WERI-Rb-1 (cell line): ENCODE measurements around the gene FCHSD1.

Experiments used
- DNase-seq: peaks from one replicate; pipeline ENCODE4 v3.0.0-alpha.2; 2020
- H3K27ac ChIP-seq: fragments of 250-450 bp; sonication (Bioruptor Pico); 2 replicates; pipeline ENCODE4 v1.5.1; 2020; ENCODE audit warnings: mild to moderate bottlenecking, moderate library complexity
- H3K27me3 ChIP-seq: fragments of 250-450 bp; sonication (Bioruptor Pico); 2 replicates; pipeline ENCODE4 v1.5.1; 2021; ENCODE audit warnings: mild to moderate bottlenecking, low read depth, moderate library complexity; ENCODE audit not compliant: insufficient read depth, severe bottlenecking
- H3K36me3 ChIP-seq: fragments of 250-450 bp; sonication (Bioruptor Pico); 2 replicates; pipeline ENCODE4 v1.5.1; 2020; ENCODE audit warnings: mild to moderate bottlenecking, moderate library complexity
- H3K4me3 ChIP-seq: 2 replicates; pipeline ENCODE4 v1.5.1; 2011; ENCODE audit warnings: low read depth, mild to moderate bottlenecking, control low read depth, low read length
- H3K9me3 ChIP-seq: fragments of 250-450 bp; sonication (Bioruptor Pico); 2 replicates; pipeline ENCODE4 v1.5.1; 2021; ENCODE audit warnings: mild to moderate bottlenecking, moderate library complexity; ENCODE audit not compliant: severe bottlenecking
- CTCF ChIP-seq: IDR thresholded peaks from 2 replicates; pipeline ENCODE4 v1.5.1; 2011; ENCODE audit warnings: low read depth, mild to moderate bottlenecking, control low read depth, inconsistent platforms, low read length

Gene FCHSD1

GRCh38 chr5:141672071-141672840 lies 21.0 kb upstream of the FCHSD1 start:
- DNase-seq = no peak
- no peak overlapping the region for H3K4me3 ChIP-seq
- no peaks in the 10 kb centered on the region for H3K9me3 ChIP-seq
- TF ChIP-seq CTCF = no peak
- H3K36me3 ChIP-seq = no peaks in the 10 kb centered on the region
- H3K27ac ChIP-seq = no peak overlapping the region
- no peaks in the 10 kb centered on the region for H3K27me3 ChIP-seq

GRCh38 chr5:141669520-141669919 lies 18.3 kb upstream of the FCHSD1 start:
- H3K36me3 ChIP-seq = no peaks in the 10 kb centered on the region
- DNase-seq = no peak

GRCh38 chr5:141668601-141669265 lies 17.5 kb upstream of the FCHSD1 start:
- Histone ChIP-seq H3K36me3 (no peaks in the 10 kb centered on the region), H3K27ac (no peak overlapping the region), H3K27me3 (no peaks in the 10 kb centered on the region), H3K4me3 (no peak overlapping the region), H3K9me3 (no peaks in the 10 kb centered on the region)
- DNase-seq = no peak
- TF ChIP-seq CTCF = no peak

More at GRCh38 chr5:141669520-141669919, 18.3 kb upstream of the FCHSD1 start:
- no peak overlapping the region for H3K27ac ChIP-seq
- H3K27me3 ChIP-seq = no peaks in the 10 kb centered on the region
- TF ChIP-seq CTCF = peak; percentile 49
- H3K4me3 ChIP-seq = no peak overlapping the region
- H3K9me3 ChIP-seq = no peaks in the 10 kb centered on the region

GRCh38 chr5:141665995-141666940 lies 15.1 kb upstream of the FCHSD1 start:
- H3K27ac ChIP-seq = no peak overlapping the region
- TF ChIP-seq CTCF = no peak
- no peak for DNase-seq
- no peaks in the 10 kb centered on the region for H3K36me3 ChIP-seq
- H3K9me3 ChIP-seq = no peaks in the 10 kb centered on the region
- H3K4me3 ChIP-seq = no peak overlapping the region
- H3K27me3 ChIP-seq = no peaks in the 10 kb centered on the region

- Histone ChIP-seq H3K27ac (no peak overlapping the region), H3K9me3 (no peaks in the 10 kb centered on the region), H3K4me3 (no peak overlapping the region), H3K27me3 (no peaks in the 10 kb centered on the region), H3K36me3 (no peaks in the 10 kb centered on the region)
- TF ChIP-seq CTCF = peak; percentile 90
- peak; percentile 72 for DNase-seq
These were observed 13.7 kb upstream of the FCHSD1 start for GRCh38 chr5:141664733-141665461.
